Activated T-helper 17 cell treated with anti-CD3 and anti-CD28 coated beads, Interleukin-2, amount 50 U/mL, for 72 hours (primary cell): ENCODE measurements around the gene ASIC1. TPM values are rescaled to one million over a fixed set of nuclear protein-coding genes. Genes with fewer than 3 reads are reported as not detected.

Experiments used
- ATAC-seq: fragments of 150-1000 bp; cut with Tn5 transposase; replicated peaks from 2 replicates; pipeline ENCODE4 v1.10.0; 2021; ENCODE audit warnings: mild to moderate bottlenecking, moderate library complexity
- H3K27ac Mint-ChIP-seq: one replicate; pipeline ENCODE4 v1.8.0; 2022; ENCODE audit warnings: mixed read lengths
- H3K27me3 Mint-ChIP-seq: one replicate; pipeline ENCODE4 v1.8.0; 2022; ENCODE audit warnings: mixed read lengths
- H3K36me3 Mint-ChIP-seq: one replicate; pipeline ENCODE4 v1.8.0; 2022; ENCODE audit warnings: low read depth, mild to moderate bottlenecking, mixed read lengths
- H3K4me1 Mint-ChIP-seq: one replicate; pipeline ENCODE4 v1.8.0; 2022; ENCODE audit warnings: mixed read lengths
- H3K4me3 Mint-ChIP-seq: one replicate; pipeline ENCODE4 v1.8.0; 2022; ENCODE audit warnings: mild to moderate bottlenecking, mixed read lengths
- H3K9me3 Mint-ChIP-seq: one replicate; pipeline ENCODE4 v1.8.0; 2022; ENCODE audit warnings: mixed read lengths
- total RNA-seq, 2 donors: library from RNA; stranded (reverse); gene quantifications; one replicate each; pipeline ENCODE4 v1.2.3, GENCODE V29; 2022

ASIC1 gene
- total RNA-seq, result 1 to 10 TPM in 1 of 2 donors, under 1 TPM in 1; 0.53 to 1.4 TPM

GRCh38 chr12:50057000-50057841, at the start of gene ASIC1:
ASIC1 (plus strand) TSS chr12:50057596; CDS start chr12:50058767, 1,171 bp downstream.
- no peaks in the 10 kb centered on the region for H3K9me3 Mint-ChIP-seq
- H3K4me3 Mint-ChIP-seq, result peak within 1 kb of the TSS; percentile 90
- peak; percentile 50 for ATAC-seq
- no peak within 1 kb of the TSS for H3K27ac Mint-ChIP-seq
- peaks cover 19% of the 10 kb centered on the region for H3K4me1 Mint-ChIP-seq
- no peaks in the 10 kb centered on the region for H3K36me3 Mint-ChIP-seq
- peaks cover 43% of the 10 kb centered on the region for H3K27me3 Mint-ChIP-seq

- H3K27ac Mint-ChIP-seq, result no peak overlapping the region
- no peak overlapping the region for H3K4me3 Mint-ChIP-seq
- H3K4me1 Mint-ChIP-seq, result peaks cover 19% of the 10 kb centered on the region
- ATAC-seq, result peak; percentile 77
- peaks cover 61% of the 10 kb centered on the region for H3K36me3 Mint-ChIP-seq
- no peaks in the 10 kb centered on the region for H3K27me3 Mint-ChIP-seq
- no peaks in the 10 kb centered on the region for H3K9me3 Mint-ChIP-seq
Measured at GRCh38 chr12:50013361-50014147, 43.8 kb upstream of the ASIC1 start.

- no peak overlapping the region for H3K4me3 Mint-ChIP-seq
- H3K4me1 Mint-ChIP-seq, result peaks cover 23% of the 10 kb centered on the region
- no peaks in the 10 kb centered on the region for H3K27me3 Mint-ChIP-seq
- H3K36me3 Mint-ChIP-seq, result peaks cover 59% of the 10 kb centered on the region
- H3K9me3 Mint-ChIP-seq, result no peaks in the 10 kb centered on the region
- H3K27ac Mint-ChIP-seq, result no peak overlapping the region
- ATAC-seq, result no peak
Measured at GRCh38 chr12:50014342-50014741, 43.1 kb upstream of the ASIC1 start.

- peaks cover 43% of the 10 kb centered on the region for H3K36me3 Mint-ChIP-seq
- no peak for ATAC-seq
- H3K9me3 Mint-ChIP-seq, result no peaks in the 10 kb centered on the region
- H3K27ac Mint-ChIP-seq, result no peak overlapping the region
- peaks cover 18% of the 10 kb centered on the region for H3K4me1 Mint-ChIP-seq
- no peaks in the 10 kb centered on the region for H3K27me3 Mint-ChIP-seq
- H3K4me3 Mint-ChIP-seq, result no peak overlapping the region
Measured at GRCh38 chr12:50016501-50017475, 40.6 kb upstream of the ASIC1 start.

- H3K36me3 Mint-ChIP-seq, result peaks cover 45% of the 10 kb centered on the region
- no peak for ATAC-seq
- H3K27ac Mint-ChIP-seq, result no peak overlapping the region
- H3K4me3 Mint-ChIP-seq, result no peak overlapping the region
- no peaks in the 10 kb centered on the region for H3K27me3 Mint-ChIP-seq
- H3K4me1 Mint-ChIP-seq, result peaks cover 20% of the 10 kb centered on the region
- H3K9me3 Mint-ChIP-seq, result no peaks in the 10 kb centered on the region
Measured at GRCh38 chr12:50017641-50018040, 39.8 kb upstream of the ASIC1 start.

- Mint-ChIP-seq H3K4me3 (no peak overlapping the region), H3K27me3 (no peaks in the 10 kb centered on the region), H3K27ac (no peak overlapping the region), H3K4me1 (peaks cover 24% of the 10 kb centered on the region), H3K36me3 (peaks cover 49% of the 10 kb centered on the region), H3K9me3 (no peaks in the 10 kb centered on the region)
- no peak for ATAC-seq
Measured at GRCh38 chr12:50018154-50018553, 39.2 kb upstream of the ASIC1 start.

- Mint-ChIP-seq H3K36me3 (peaks cover 47% of the 10 kb centered on the region), H3K4me1 (peaks cover 16% of the 10 kb centered on the region), H3K27ac (no peak overlapping the region), H3K9me3 (no peaks in the 10 kb centered on the region), H3K4me3 (no peak overlapping the region), H3K27me3 (no peaks in the 10 kb centered on the region)
- no peak for ATAC-seq
Measured at GRCh38 chr12:50018968-50019367, 38.4 kb upstream of the ASIC1 start.

- ATAC-seq, result no peak
- Mint-ChIP-seq H3K36me3 (peaks cover 47% of the 10 kb centered on the region), H3K4me1 (peaks cover 11% of the 10 kb centered on the region), H3K4me3 (no peak overlapping the region), H3K27ac (no peak overlapping the region), H3K9me3 (no peaks in the 10 kb centered on the region), H3K27me3 (no peaks in the 10 kb centered on the region)
Measured at GRCh38 chr12:50019524-50019923, 37.9 kb upstream of the ASIC1 start.

GRCh38 chr12:50021031-50021430, 36.4 kb upstream of the ASIC1 start:
- peaks cover 16% of the 10 kb centered on the region for H3K4me1 Mint-ChIP-seq
- peaks cover 41% of the 10 kb centered on the region for H3K36me3 Mint-ChIP-seq
- H3K27me3 Mint-ChIP-seq, result no peaks in the 10 kb centered on the region
- peaks cover 3% of the 10 kb centered on the region for H3K9me3 Mint-ChIP-seq
- no peak for ATAC-seq
- no peak overlapping the region for H3K27ac Mint-ChIP-seq
- no peak overlapping the region for H3K4me3 Mint-ChIP-seq

GRCh38 chr12:50022903-50023302, 34.5 kb upstream of the ASIC1 start:
- Mint-ChIP-seq H3K27me3 (no peaks in the 10 kb centered on the region), H3K27ac (no peak overlapping the region), H3K9me3 (peaks cover 3% of the 10 kb centered on the region), H3K4me3 (peak overlapping the region; percentile 85), H3K36me3 (peaks cover 28% of the 10 kb centered on the region), H3K4me1 (peaks cover 16% of the 10 kb centered on the region)
- ATAC-seq, result no peak

GRCh38 chr12:50024227-50024626, 33.2 kb upstream of the ASIC1 start:
- peaks cover 28% of the 10 kb centered on the region for H3K36me3 Mint-ChIP-seq
- peaks cover 3% of the 10 kb centered on the region for H3K9me3 Mint-ChIP-seq
- H3K27ac Mint-ChIP-seq, result peak overlapping the region; percentile 86
- H3K4me1 Mint-ChIP-seq, result peaks cover 11% of the 10 kb centered on the region
- H3K4me3 Mint-ChIP-seq, result peak overlapping the region; percentile 85
- no peak for ATAC-seq
- no peaks in the 10 kb centered on the region for H3K27me3 Mint-ChIP-seq

GRCh38 chr12:50024805-50025186, 32.6 kb upstream of the ASIC1 start:
- no peaks in the 10 kb centered on the region for H3K27me3 Mint-ChIP-seq
- H3K9me3 Mint-ChIP-seq, result peaks cover 3% of the 10 kb centered on the region
- peak; percentile 50 for ATAC-seq
- H3K36me3 Mint-ChIP-seq, result peaks cover 28% of the 10 kb centered on the region
- H3K4me1 Mint-ChIP-seq, result peaks cover 11% of the 10 kb centered on the region
- peak overlapping the region; percentile 85 for H3K4me3 Mint-ChIP-seq
- H3K27ac Mint-ChIP-seq, result peak overlapping the region; percentile 86

- Mint-ChIP-seq H3K4me3 (peak within 1 kb of the TSS; percentile 85), H3K36me3 (peaks cover 28% of the 10 kb centered on the region), H3K27ac (peak within 1 kb of the TSS; percentile 86), H3K9me3 (peaks cover 3% of the 10 kb centered on the region), H3K4me1 (peaks cover 11% of the 10 kb centered on the region), H3K27me3 (no peaks in the 10 kb centered on the region)
- peak; percentile 99 for ATAC-seq
Measured at GRCh38 chr12:50025187-50026059, 32.0 kb upstream of the ASIC1 start, which contains the start of gene RACGAP1. RACGAP1 (minus strand) TSS chr12:50025494; CDS start chr12:50016715, 8,779 bp downstream.
